Caco-2 (cell line): ENCODE results near the gene PTPRG. TPM values are rescaled to one million over a fixed set of nuclear protein-coding genes. Genes with fewer than 3 reads are reported as not detected.

Source experiments
- BruUV-seq: library from RNA; stranded (reverse); fragments of 400-500 nt; replicated peaks from 2 replicates; lab custom pipeline; 2021; lab: Mats Ljungman, UMichigan
- CTCF ChIA-PET: fragments of 300-600 bp; sonication (Branson Sonifier 250); formaldehyde crosslinking; loops from one replicate; lab custom pipeline; 2022; ENCODE audit warnings: antibody characterized with exemption; lab: Charles Lee
- POLR2A ChIA-PET: fragments of 300-600 bp; sonication (Branson Sonifier 250); formaldehyde crosslinking; loops from one replicate; lab custom pipeline; 2022; ENCODE audit warnings: antibody characterized with exemption; lab: Charles Lee
- DNase-seq, 2 experiments: peaks; one replicate each; pipeline versions ENCODE4 v3.0.0 to v3.0.0-alpha.2; 2020 to 2022
- H3K27me3 ChIP-seq: replicated peaks from 2 replicates; pipeline ENCODE4 v1.6.0; 2011; ENCODE audit warnings: low read length; ENCODE audit not compliant: control insufficient read depth, insufficient read depth
- H3K36me3 ChIP-seq: 2 replicates; pipeline ENCODE4 v1.5.1; 2011; ENCODE audit warnings: low read length; ENCODE audit not compliant: control insufficient read depth, insufficient read depth
- H3K4me1 ChIP-seq: fragments of 250-450 bp; sonication (Bioruptor Pico); 2 replicates; pipeline ENCODE4 v1.5.1; 2020; ENCODE audit warnings: mild to moderate bottlenecking
- H3K4me3 ChIP-seq: 2 replicates; pipeline ENCODE4 v1.5.1; 2011; ENCODE audit warnings: low read depth, mild to moderate bottlenecking, control low read depth, low read length
- H3K9me3 ChIP-seq: fragments of 250-450 bp; sonication (Bioruptor Pico); 2 replicates; pipeline ENCODE4 v1.5.1; 2020; ENCODE audit warnings: mild to moderate bottlenecking, moderate library complexity
- H3K27ac Mint-ChIP-seq: one replicate; pipeline ENCODE4 v1.8.0; 2022; ENCODE audit warnings: mixed read lengths; ENCODE audit not compliant: unreplicated experiment
- H3K27me3 Mint-ChIP-seq: one replicate; pipeline ENCODE4 v1.8.0; 2022; ENCODE audit warnings: mixed read lengths; ENCODE audit not compliant: insufficient read depth, unreplicated experiment
- H3K36me3 Mint-ChIP-seq: one replicate; pipeline ENCODE4 v1.8.0; 2022; ENCODE audit warnings: mild to moderate bottlenecking, mixed read lengths; ENCODE audit not compliant: insufficient read depth, unreplicated experiment
- H3K4me1 Mint-ChIP-seq: one replicate; pipeline ENCODE4 v1.8.0; 2022; ENCODE audit warnings: low read depth, mixed read lengths; ENCODE audit not compliant: unreplicated experiment
- H3K4me3 Mint-ChIP-seq: one replicate; pipeline ENCODE4 v1.8.0; 2022; ENCODE audit warnings: mild to moderate bottlenecking, moderate library complexity, mixed read lengths; ENCODE audit not compliant: unreplicated experiment
- H3K9me3 Mint-ChIP-seq: one replicate; pipeline ENCODE4 v1.8.0; 2022; ENCODE audit warnings: mixed read lengths; ENCODE audit not compliant: unreplicated experiment
- intact Hi-C: fragments of 100-400 bp; cut with micrococcal nuclease; formaldehyde crosslinking; loops from one replicate; pipeline ENCODE4 v1.10.0; 2022; ENCODE audit not compliant: unreplicated experiment
- total RNA-seq: library from RNA; stranded (reverse); gene quantifications from 2 replicates; pipeline ENCODE4 v1.2.3, GENCODE V29; 2022
- TF ChIP-seq, protein P1 (sequence below), 2 experiments: fragments of 200-600 bp in 1 of 2; IDR thresholded peaks; 1 replicate in 1 of 2; 2 replicates in 1 of 2; pipeline versions ENCODE4 v1.5.1 to v1.8.0; 2011 to 2022; ENCODE audit warnings: antibody characterized with exemption in 1 of 2, control low read depth in 1 of 2, inconsistent platforms in 1 of 2, low read depth in 1 of 2, low read length in 1 of 2, mild to moderate bottlenecking in 1 of 2, moderate library complexity in 1 of 2; ENCODE audit not compliant: insufficient read depth in 1 of 2, severe bottlenecking in 1 of 2, unreplicated experiment in 1 of 2

The PTPRG gene
- total RNA-seq, 1 experiment from 2014 or later: 46.4 TPM

DNA sequence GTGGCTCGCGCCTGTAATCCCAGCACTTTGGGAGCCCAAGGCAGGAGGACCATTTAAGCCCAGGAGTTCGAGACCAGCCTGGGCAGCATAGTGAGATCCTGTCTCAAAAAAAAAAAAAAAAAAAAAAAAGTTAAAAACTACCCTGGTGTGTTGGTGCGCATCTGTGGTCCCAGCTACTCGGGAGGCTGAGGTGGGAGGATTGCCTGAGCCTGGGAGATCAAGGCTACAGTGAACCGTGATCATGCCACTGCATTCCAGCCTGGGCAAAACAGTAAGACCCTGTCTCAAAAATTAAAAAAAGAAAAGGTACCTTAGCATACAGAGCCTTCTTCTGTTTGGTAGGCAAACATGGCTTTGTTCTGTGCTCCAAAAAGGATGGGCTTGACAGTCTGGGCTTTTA is 57.5 kb downstream of the PTPRG start:
- no peaks in the 10 kb centered on the region for H3K9me3 Mint-ChIP-seq
- Histone ChIP-seq H3K36me3 (no peaks in the 10 kb centered on the region), H3K4me3 (no peak overlapping the region), H3K9me3 (no peaks in the 10 kb centered on the region), H3K4me1 (peaks cover 8% of the 10 kb centered on the region; the same call in 1 of the 2 replicates), H3K27me3 (no peaks in the 10 kb centered on the region)
- intact Hi-C loops: no loop called here
- peaks cover 7% of the 10 kb centered on the region for H3K4me1 Mint-ChIP-seq
- no peak for DNase-seq
- peaks cover 6% of the 10 kb centered on the region for H3K36me3 Mint-ChIP-seq
- no peaks in the 10 kb centered on the region for H3K27me3 Mint-ChIP-seq
- CTCF ChIA-PET: no interaction called here
- H3K4me3 Mint-ChIP-seq: no peak overlapping the region
- no TSS peak for BruUV-seq
- TF ChIP-seq, protein P1, sequence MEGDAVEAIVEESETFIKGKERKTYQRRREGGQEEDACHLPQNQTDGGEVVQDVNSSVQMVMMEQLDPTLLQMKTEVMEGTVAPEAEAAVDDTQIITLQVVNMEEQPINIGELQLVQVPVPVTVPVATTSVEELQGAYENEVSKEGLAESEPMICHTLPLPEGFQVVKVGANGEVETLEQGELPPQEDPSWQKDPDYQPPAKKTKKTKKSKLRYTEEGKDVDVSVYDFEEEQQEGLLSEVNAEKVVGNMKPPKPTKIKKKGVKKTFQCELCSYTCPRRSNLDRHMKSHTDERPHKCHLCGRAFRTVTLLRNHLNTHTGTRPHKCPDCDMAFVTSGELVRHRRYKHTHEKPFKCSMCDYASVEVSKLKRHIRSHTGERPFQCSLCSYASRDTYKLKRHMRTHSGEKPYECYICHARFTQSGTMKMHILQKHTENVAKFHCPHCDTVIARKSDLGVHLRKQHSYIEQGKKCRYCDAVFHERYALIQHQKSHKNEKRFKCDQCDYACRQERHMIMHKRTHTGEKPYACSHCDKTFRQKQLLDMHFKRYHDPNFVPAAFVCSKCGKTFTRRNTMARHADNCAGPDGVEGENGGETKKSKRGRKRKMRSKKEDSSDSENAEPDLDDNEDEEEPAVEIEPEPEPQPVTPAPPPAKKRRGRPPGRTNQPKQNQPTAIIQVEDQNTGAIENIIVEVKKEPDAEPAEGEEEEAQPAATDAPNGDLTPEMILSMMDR (IDR thresholded peaks at IDR 0.05; ENCODE audit: insufficient read depth in 1 of 2, low read depth in 1 of 2, low read length in 1 of 2, severe bottlenecking in 1 of 2, unreplicated experiment in 1 of 2): no peak
- H3K27ac Mint-ChIP-seq: no peak overlapping the region
- POLR2A ChIA-PET: no interaction called here

DNA sequence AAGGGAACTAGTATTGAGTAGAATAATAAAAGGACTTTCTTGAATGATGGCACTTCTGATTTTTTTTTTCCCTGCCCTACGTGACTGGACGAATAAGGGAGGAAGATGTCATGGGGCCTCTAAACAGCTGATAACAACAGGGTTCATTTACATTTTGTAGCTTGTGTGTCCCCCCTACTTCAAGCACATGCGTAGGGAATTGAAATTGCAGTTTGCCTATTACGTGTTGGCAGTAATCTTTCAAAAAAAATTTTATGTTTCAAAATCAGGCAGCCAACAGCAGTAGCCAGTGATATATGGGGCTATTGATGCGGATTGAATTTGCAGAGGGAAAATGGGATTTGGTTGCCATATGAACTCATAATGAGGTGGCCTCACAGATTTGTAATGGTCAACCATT is 58.7 kb downstream of the PTPRG start:
- H3K4me1 Mint-ChIP-seq: peaks cover 7% of the 10 kb centered on the region
- ChIA-PET POLR2A (no interaction called here), CTCF (no interaction called here)
- H3K36me3 Mint-ChIP-seq: peaks cover 6% of the 10 kb centered on the region
- H3K9me3 ChIP-seq: no peaks in the 10 kb centered on the region
- H3K36me3 ChIP-seq: no peaks in the 10 kb centered on the region
- peaks cover 8% of the 10 kb centered on the region; the same call in 1 of the 2 replicates for H3K4me1 ChIP-seq
- no peaks in the 10 kb centered on the region for H3K27me3 Mint-ChIP-seq
- H3K4me3 Mint-ChIP-seq: no peak overlapping the region
- intact Hi-C loops: no loop called here
- H3K9me3 Mint-ChIP-seq: no peaks in the 10 kb centered on the region
- BruUV-seq: no TSS peak
- no peak for DNase-seq
- TF ChIP-seq, protein P1 (IDR thresholded peaks at IDR 0.05; ENCODE audit: insufficient read depth in 1 of 2, low read depth in 1 of 2, low read length in 1 of 2, severe bottlenecking in 1 of 2, unreplicated experiment in 1 of 2): no peak
- no peak overlapping the region for H3K4me3 ChIP-seq
- H3K27ac Mint-ChIP-seq: no peak overlapping the region
- H3K27me3 ChIP-seq: no peaks in the 10 kb centered on the region

DNA sequence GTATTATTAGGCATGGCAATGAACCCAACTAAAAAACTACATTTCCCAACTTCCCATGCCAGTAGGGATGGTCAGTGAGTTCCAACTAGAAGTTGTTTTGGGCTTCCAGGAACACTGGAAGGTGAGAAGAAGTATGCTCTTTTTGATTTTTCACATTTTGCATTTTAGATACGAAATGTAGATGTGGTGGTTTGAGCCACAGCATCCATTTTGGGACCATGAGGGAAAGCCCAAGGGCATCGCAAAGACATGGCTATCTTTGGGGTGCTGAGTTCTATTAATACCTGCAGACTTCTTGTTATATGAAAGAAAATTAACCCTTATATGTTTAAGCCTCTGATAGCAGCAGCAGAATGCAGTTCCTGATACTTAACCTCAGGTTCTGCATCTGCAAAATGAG is 62.9 kb downstream of the PTPRG start:
- no peak for DNase-seq
- peaks cover 30% of the 10 kb centered on the region for H3K4me1 Mint-ChIP-seq
- POLR2A ChIA-PET: no interaction called here
- no peak overlapping the region for H3K27ac Mint-ChIP-seq
- H3K36me3 Mint-ChIP-seq: peaks cover 6% of the 10 kb centered on the region
- Histone ChIP-seq H3K9me3 (no peaks in the 10 kb centered on the region), H3K4me3 (no peak overlapping the region), H3K27me3 (no peaks in the 10 kb centered on the region), H3K36me3 (no peaks in the 10 kb centered on the region; the same call in 1 of the 2 replicates), H3K4me1 (peaks cover 29% of the 10 kb centered on the region)
- no TSS peak for BruUV-seq
- CTCF ChIA-PET: no interaction called here
- TF ChIP-seq, protein P1 (IDR thresholded peaks at IDR 0.05; ENCODE audit: insufficient read depth in 1 of 2, low read depth in 1 of 2, low read length in 1 of 2, severe bottlenecking in 1 of 2, unreplicated experiment in 1 of 2): no peak
- H3K9me3 Mint-ChIP-seq: no peaks in the 10 kb centered on the region
- H3K27me3 Mint-ChIP-seq: no peaks in the 10 kb centered on the region
- intact Hi-C loops: no loop called here
- no peak overlapping the region for H3K4me3 Mint-ChIP-seq
